DOHH2 (cell line): ENCODE data around the gene SENP2.

Experiments used
- EZH2phosphoT487 ChIP-seq: fragments of 200-600 bp; sonication (generic); IDR thresholded peaks from 2 replicates; pipeline ENCODE4 v1.6.1; 2017; ENCODE audit warnings: borderline replicate concordance, mild to moderate bottlenecking, antibody characterized with exemption, low read length, moderate library complexity, mixed read lengths
- TF ChIP-seq, protein P1 (sequence below): fragments of 200-600 bp; sonication (generic); IDR thresholded peaks from one replicate; pipeline ENCODE4 v1.5.1; 2014; ENCODE audit warnings: antibody characterized with exemption, mild to moderate bottlenecking, low read depth, low read length; ENCODE audit not compliant: poor library complexity, severe bottlenecking

DNA sequence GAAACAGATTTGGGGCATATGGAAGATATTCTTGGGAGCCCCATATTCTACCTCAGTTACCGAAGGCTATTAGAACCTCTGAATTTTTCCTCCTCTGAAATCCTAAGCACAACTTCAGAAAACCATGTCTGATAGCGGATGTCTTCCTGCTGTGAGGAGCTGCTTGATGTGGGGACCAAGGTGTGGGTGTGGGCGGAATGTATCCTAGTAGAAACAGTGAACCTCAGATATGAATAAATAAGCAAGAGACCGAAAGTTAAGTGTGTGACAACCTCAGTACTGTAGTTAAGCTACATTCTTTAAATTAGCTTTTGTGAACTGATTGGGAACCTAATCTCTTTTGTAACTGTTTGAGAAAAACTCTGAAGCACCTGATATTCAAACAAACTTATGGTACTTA, 46.9 kb downstream of the SENP2 start:
- TF ChIP-seq, protein P1, sequence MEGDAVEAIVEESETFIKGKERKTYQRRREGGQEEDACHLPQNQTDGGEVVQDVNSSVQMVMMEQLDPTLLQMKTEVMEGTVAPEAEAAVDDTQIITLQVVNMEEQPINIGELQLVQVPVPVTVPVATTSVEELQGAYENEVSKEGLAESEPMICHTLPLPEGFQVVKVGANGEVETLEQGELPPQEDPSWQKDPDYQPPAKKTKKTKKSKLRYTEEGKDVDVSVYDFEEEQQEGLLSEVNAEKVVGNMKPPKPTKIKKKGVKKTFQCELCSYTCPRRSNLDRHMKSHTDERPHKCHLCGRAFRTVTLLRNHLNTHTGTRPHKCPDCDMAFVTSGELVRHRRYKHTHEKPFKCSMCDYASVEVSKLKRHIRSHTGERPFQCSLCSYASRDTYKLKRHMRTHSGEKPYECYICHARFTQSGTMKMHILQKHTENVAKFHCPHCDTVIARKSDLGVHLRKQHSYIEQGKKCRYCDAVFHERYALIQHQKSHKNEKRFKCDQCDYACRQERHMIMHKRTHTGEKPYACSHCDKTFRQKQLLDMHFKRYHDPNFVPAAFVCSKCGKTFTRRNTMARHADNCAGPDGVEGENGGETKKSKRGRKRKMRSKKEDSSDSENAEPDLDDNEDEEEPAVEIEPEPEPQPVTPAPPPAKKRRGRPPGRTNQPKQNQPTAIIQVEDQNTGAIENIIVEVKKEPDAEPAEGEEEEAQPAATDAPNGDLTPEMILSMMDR = no peak
- TF ChIP-seq EZH2phosphoT487 = no peak
